NCI-H1105 treated with DMSO at 0.1 percent for 48 hours (cell line): Measurements from ENCODE around the gene GNPDA2.
"Not testable (repeated sequence)": the region's sequence is repeated elsewhere in the genome, so short reads cannot be mapped to it uniquely, and the experiment has no call there.

Source experiments
- DNase-seq: peaks from one replicate; lab custom pipeline; 2025; lab: John Stamatoyannopoulos, UW

The GNPDA2 gene

GRCh38 chr4:44726038-44726871, at the start of gene GNPDA2:
TSS of gene GNPDA2 (minus strand) at chr4:44726556. CDS start at chr4:44722207, 4,349 bp downstream.
- peak; percentile 81 for DNase-seq

- DNase-seq = no peak
Measured at GRCh38 chr4:44772340-44772739, 46.0 kb upstream of the GNPDA2 start.

- DNase-seq = no peak
Measured at GRCh38 chr4:44771789-44772188, 45.4 kb upstream of the GNPDA2 start.

- no peak for DNase-seq
Measured at GRCh38 chr4:44766453-44766852, 40.1 kb upstream of the GNPDA2 start.

- no peak for DNase-seq
Measured at GRCh38 chr4:44765116-44765515, 38.8 kb upstream of the GNPDA2 start.

GRCh38 chr4:44761306-44761705, 35.0 kb upstream of the GNPDA2 start:
- DNase-seq = no peak

- DNase-seq = peak; percentile 32
Measured at GRCh38 chr4:44760142-44760898, 34.0 kb upstream of the GNPDA2 start.

- DNase-seq = no peak
Measured at GRCh38 chr4:44756559-44756958, 30.2 kb upstream of the GNPDA2 start.

- DNase-seq = no peak
Measured at GRCh38 chr4:44740201-44740600, 13.8 kb upstream of the GNPDA2 start.

- no peak for DNase-seq
Measured at GRCh38 chr4:44738615-44739014, 12.3 kb upstream of the GNPDA2 start.

GRCh38 chr4:44736900-44737299, 10.5 kb upstream of the GNPDA2 start:
- DNase-seq = no peak

GRCh38 chr4:44728694-44729093, 2.3 kb upstream of the GNPDA2 start:
- DNase-seq = not testable (repeated sequence)

GRCh38 chr4:44727471-44727870, 1.1 kb upstream of the GNPDA2 start:
- no peak for DNase-seq

- no peak for DNase-seq
Measured at GRCh38 chr4:44725726-44726037, 674 bp downstream of the GNPDA2 start.

- DNase-seq = no peak
Measured at GRCh38 chr4:44725166-44725565, 1.2 kb downstream of the GNPDA2 start.

- peak; percentile 48 for DNase-seq
Measured at GRCh38 chr4:44722001-44722400, 4.4 kb downstream of the GNPDA2 start.

GRCh38 chr4:44720371-44720770, 6.0 kb downstream of the GNPDA2 start:
- peak; percentile 94 for DNase-seq

- no peak for DNase-seq
Measured at GRCh38 chr4:44716597-44716996, 9.8 kb downstream of the GNPDA2 start.

- no peak for DNase-seq
Measured at GRCh38 chr4:44713125-44713524, 13.2 kb downstream of the GNPDA2 start.

GRCh38 chr4:44704673-44705072, 21.7 kb downstream of the GNPDA2 start:
- DNase-seq = no peak

- DNase-seq = no peak
Measured at GRCh38 chr4:44701037-44701436, 25.3 kb downstream of the GNPDA2 start.

GRCh38 chr4:44700427-44700826, 25.9 kb downstream of the GNPDA2 start:
- no peak for DNase-seq

- no peak for DNase-seq
Measured at GRCh38 chr4:44684648-44685047, 41.7 kb downstream of the GNPDA2 start.
